Fibroblast of lung (primary cell): ENCODE results near the gene IWS1.

Source experiments
- CTCF ChIP-seq, 2 donors: IDR thresholded peaks in 1 of 2; conservative IDR thresholded peaks in 1 of 2; 1 replicate in 1 of 2; 2 replicates in 1 of 2; pipeline ENCODE4 v1.5.1; 2011 to 2012; ENCODE audit warnings: low read length in 2 of 2, control low read depth in 1 of 2, inconsistent platforms in 1 of 2, low read depth in 1 of 2, mild to moderate bottlenecking in 1 of 2
- EZH2 ChIP-seq: IDR thresholded peaks from 2 replicates; pipeline ENCODE4 v1.5.1; 2012; ENCODE audit warnings: low read length, control low read depth, mild to moderate bottlenecking; ENCODE audit errors: missing control alignments

- TF ChIP-seq EZH2, result no peak
- no peak for TF ChIP-seq CTCF (conservative IDR thresholded peaks at IDR 0.05 in 1 of 2, IDR thresholded peaks at IDR 0.05 in 1 of 2; ENCODE audit: low read depth in 1 of 2, low read length in 2 of 2)
These were observed 2.9 kb downstream of the IWS1 start for GRCh38 chr2:127523269-127523939.
